AG09309 (cell line): ENCODE data around the gene CMTR1.

Experiments used
- DNase-seq: peaks from one replicate; pipeline ENCODE4 v3.0.0-alpha.2; 2010; ENCODE audit warnings: low read depth
- H3K4me3 ChIP-seq: 2 replicates; pipeline ENCODE4 v1.5.1; 2011; ENCODE audit warnings: mild to moderate bottlenecking, low read depth, low read length, moderate library complexity; ENCODE audit not compliant: control insufficient read depth
- CTCF ChIP-seq: IDR thresholded peaks from 2 replicates; pipeline ENCODE4 v1.5.1; 2011; ENCODE audit warnings: mild to moderate bottlenecking, low read depth, low read length, inconsistent platforms; ENCODE audit not compliant: insufficient read depth, control insufficient read depth; ENCODE audit errors: missing control alignments

Gene CMTR1

GRCh38 chr6:37481711-37482605 lies 48.9 kb downstream of the CMTR1 start:
- DNase-seq = no peak
- no peak for TF ChIP-seq CTCF
- no peak overlapping the region for H3K4me3 ChIP-seq

DNA sequence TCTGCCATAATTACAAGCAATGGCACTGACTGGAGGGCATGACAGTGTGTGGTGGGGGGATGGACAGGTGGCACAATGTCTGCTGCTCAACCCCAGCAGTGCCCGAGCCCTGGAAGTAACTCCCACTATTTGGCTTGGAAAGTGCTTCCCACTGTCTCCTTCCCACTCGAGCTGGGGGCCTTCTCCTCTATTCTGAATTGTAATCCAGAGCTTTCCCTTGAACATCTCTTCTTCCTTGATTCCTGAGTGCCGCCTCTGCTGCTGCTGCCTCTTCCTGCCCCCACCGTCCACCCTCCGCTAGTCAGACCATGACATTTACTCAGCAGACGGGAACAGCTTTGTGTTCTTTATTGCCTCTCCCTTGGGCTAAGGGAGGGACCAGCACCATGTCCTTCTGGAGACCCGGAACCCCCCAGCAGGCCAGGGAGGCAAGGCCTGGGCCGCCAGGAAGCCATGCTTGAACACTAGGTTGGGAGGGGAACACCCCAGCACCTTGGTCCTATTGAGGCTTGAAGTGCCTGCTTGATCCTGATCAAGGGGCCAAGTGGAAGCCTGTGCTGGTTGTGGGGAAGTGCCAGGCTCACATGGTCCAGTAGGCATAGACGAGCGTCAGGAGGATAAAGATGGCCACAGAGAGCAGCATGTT lies 49.7 kb downstream of the CMTR1 start:
- H3K4me3 ChIP-seq = no peak overlapping the region
- TF ChIP-seq CTCF = no peak
- DNase-seq = no peak

- DNase-seq = no peak
- no peak overlapping the region for H3K4me3 ChIP-seq
- TF ChIP-seq CTCF = no peak
These were observed 50.4 kb downstream of the CMTR1 start for GRCh38 chr6:37483252-37483901.

GRCh38 chr6:37483917-37484785 lies 51.1 kb downstream of the CMTR1 start:
- TF ChIP-seq CTCF = peak; percentile 92
- DNase-seq = no peak
- H3K4me3 ChIP-seq = no peak overlapping the region

DNA sequence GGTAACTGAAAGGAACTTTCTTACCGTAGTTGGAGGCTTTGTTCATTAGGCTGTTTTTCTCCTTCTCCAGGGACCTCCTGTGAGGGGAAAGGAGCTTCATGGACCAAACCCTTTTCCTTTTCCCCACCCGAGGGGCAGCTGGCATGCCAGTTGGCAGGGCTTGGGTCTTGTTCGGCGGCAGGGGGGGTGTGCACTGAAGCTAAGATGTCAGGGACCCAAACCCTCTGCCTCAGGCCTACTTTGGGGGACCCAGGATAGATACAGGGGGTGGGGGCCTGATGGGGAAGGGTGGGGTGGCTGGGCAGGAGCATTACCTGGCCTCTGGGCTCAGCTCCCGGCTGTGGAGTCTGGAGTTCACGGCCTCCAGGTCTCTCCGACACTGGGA lies 51.8 kb downstream of the CMTR1 start:
- H3K4me3 ChIP-seq = no peak overlapping the region
- TF ChIP-seq CTCF = no peak
- DNase-seq = no peak

DNA sequence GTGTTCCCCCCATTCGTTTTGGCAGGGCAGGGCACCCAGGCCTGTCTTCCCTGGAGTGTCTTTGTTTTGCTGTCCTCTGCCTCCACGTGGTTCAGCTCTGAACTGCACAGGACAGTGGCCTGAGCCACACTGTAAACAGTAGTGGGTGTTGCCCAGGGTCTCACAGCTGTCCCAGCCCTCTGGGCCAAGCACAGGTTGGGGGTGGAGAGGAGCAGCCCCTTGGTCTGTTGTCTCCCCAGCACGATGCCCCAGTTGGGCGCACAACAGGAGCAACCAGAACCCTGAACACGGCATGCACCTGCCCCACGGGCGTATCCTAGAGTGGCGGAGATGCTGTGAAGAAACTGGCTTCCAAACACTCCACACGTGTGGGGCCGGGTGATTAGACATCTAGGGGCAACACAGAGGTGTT lies 52.3 kb downstream of the CMTR1 start:
- H3K4me3 ChIP-seq = no peak overlapping the region
- peak; percentile 14 for TF ChIP-seq CTCF
- DNase-seq = no peak
